Measurements from ENCODE around the gene HLA-DRB1.
"Not testable (repeated sequence)": the region's sequence is repeated elsewhere in the genome, so short reads cannot be mapped to it uniquely, and the experiment has no call there.

The HLA-DRB1 gene

GRCh38 chr6:32609391-32609730 is 19.7 kb upstream of the HLA-DRB1 start:
- no peak for DNase-seq

- no peak for DNase-seq
Measured at GRCh38 chr6:32608362-32608761, 18.7 kb upstream of the HLA-DRB1 start.

- DNase-seq = no peak
Measured at GRCh38 chr6:32607988-32608298, 18.3 kb upstream of the HLA-DRB1 start.

- no peak for DNase-seq
Measured at GRCh38 chr6:32607263-32607987, 17.8 kb upstream of the HLA-DRB1 start.

- no peak for DNase-seq
Measured at GRCh38 chr6:32604434-32604877, 14.8 kb upstream of the HLA-DRB1 start.

- no peak for DNase-seq
Measured at GRCh38 chr6:32603888-32604287, 14.2 kb upstream of the HLA-DRB1 start.

- no peak for DNase-seq
Measured at GRCh38 chr6:32603222-32603621, 13.6 kb upstream of the HLA-DRB1 start.

- no peak for DNase-seq
Measured at GRCh38 chr6:32602383-32602782, 12.7 kb upstream of the HLA-DRB1 start.

- no peak for DNase-seq
Measured at GRCh38 chr6:32597024-32597423, 7.4 kb upstream of the HLA-DRB1 start.

- DNase-seq = not testable (repeated sequence)
Measured at GRCh38 chr6:32590713-32591112, 1.1 kb upstream of the HLA-DRB1 start.

GRCh38 chr6:32588156-32588555 is 1.5 kb downstream of the HLA-DRB1 start:
- DNase-seq = no peak

- DNase-seq = no peak
Measured at GRCh38 chr6:32583527-32583898, 6.1 kb downstream of the HLA-DRB1 start.

- DNase-seq = no peak
Measured at GRCh38 chr6:32581315-32582095, 8.1 kb downstream of the HLA-DRB1 start.

- no peak for DNase-seq
Measured at GRCh38 chr6:32580593-32580992, 9.1 kb downstream of the HLA-DRB1 start.

- no peak for DNase-seq
Measured at GRCh38 chr6:32578962-32579361, 10.7 kb downstream of the HLA-DRB1 start.

- not testable (repeated sequence) for DNase-seq
Measured at GRCh38 chr6:32577493-32577892, 12.2 kb downstream of the HLA-DRB1 start.

- DNase-seq = no peak
Measured at GRCh38 chr6:32576250-32576649, 13.4 kb downstream of the HLA-DRB1 start.

- no peak for DNase-seq
Measured at GRCh38 chr6:32570363-32570905, 19.2 kb downstream of the HLA-DRB1 start.

GRCh38 chr6:32568561-32568960 is 21.1 kb downstream of the HLA-DRB1 start:
- no peak for DNase-seq

GRCh38 chr6:32566957-32567356 is 22.7 kb downstream of the HLA-DRB1 start:
- no peak for DNase-seq

- no peak for DNase-seq
Measured at GRCh38 chr6:32565511-32565910, 24.1 kb downstream of the HLA-DRB1 start.

GRCh38 chr6:32562940-32563339 is 26.7 kb downstream of the HLA-DRB1 start:
- no peak for DNase-seq

GRCh38 chr6:32559747-32560146 is 29.9 kb downstream of the HLA-DRB1 start:
- DNase-seq = no peak

GRCh38 chr6:32558426-32559057 is 31.1 kb downstream of the HLA-DRB1 start:
- no peak for DNase-seq
